DND-41 (cell line): Measurements from ENCODE around the gene CEACAM4.

ENCODE experiments used
- EZH2 ChIP-seq: IDR thresholded peaks from 3 replicates; pipeline ENCODE4 v1.6.1; 2012; ENCODE audit warnings: borderline replicate concordance, low read depth, mild to moderate bottlenecking, moderate library complexity, low read length, inconsistent platforms; ENCODE audit not compliant: severe bottlenecking
- TF ChIP-seq, protein P1 (sequence below): IDR thresholded peaks from 2 replicates; pipeline ENCODE4 v1.5.1; 2012; ENCODE audit warnings: borderline replicate concordance, low read length, moderate library complexity, mild to moderate bottlenecking; ENCODE audit not compliant: poor library complexity, severe bottlenecking; ENCODE audit errors: extremely low read depth

DNA sequence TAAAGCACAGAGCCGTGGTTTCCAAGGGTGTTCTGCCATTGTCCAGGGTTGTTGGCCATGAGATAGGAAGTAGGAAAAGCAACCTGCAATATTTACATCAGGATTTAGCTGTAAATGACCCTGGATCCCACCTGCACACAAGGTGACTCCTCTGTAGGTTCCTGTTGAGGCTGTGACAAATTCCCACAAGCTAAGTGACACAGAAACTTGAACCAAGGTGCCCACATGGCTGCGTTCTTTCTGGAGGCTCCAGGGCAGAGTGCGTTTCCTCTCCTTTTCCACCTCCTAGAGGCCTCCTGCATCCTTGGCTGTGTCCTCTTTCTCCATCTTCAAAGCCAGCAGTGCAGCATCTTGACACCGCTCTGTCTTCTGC, 39.0 kb downstream of the CEACAM4 start:
- TF ChIP-seq, protein P1, sequence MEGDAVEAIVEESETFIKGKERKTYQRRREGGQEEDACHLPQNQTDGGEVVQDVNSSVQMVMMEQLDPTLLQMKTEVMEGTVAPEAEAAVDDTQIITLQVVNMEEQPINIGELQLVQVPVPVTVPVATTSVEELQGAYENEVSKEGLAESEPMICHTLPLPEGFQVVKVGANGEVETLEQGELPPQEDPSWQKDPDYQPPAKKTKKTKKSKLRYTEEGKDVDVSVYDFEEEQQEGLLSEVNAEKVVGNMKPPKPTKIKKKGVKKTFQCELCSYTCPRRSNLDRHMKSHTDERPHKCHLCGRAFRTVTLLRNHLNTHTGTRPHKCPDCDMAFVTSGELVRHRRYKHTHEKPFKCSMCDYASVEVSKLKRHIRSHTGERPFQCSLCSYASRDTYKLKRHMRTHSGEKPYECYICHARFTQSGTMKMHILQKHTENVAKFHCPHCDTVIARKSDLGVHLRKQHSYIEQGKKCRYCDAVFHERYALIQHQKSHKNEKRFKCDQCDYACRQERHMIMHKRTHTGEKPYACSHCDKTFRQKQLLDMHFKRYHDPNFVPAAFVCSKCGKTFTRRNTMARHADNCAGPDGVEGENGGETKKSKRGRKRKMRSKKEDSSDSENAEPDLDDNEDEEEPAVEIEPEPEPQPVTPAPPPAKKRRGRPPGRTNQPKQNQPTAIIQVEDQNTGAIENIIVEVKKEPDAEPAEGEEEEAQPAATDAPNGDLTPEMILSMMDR: no peak
- TF ChIP-seq EZH2: no peak
